ENCODE data around the gene MND1. TPM values are rescaled to one million over a fixed set of nuclear protein-coding genes. Genes with fewer than 3 reads are reported as not detected.

Gene MND1
- total and polyA plus RNA-seq, 2 donors (not counting 3 experiments of a cell fraction or from before 2014, with no cell fraction given), result 0.66 to 7.7 TPM

DNA sequence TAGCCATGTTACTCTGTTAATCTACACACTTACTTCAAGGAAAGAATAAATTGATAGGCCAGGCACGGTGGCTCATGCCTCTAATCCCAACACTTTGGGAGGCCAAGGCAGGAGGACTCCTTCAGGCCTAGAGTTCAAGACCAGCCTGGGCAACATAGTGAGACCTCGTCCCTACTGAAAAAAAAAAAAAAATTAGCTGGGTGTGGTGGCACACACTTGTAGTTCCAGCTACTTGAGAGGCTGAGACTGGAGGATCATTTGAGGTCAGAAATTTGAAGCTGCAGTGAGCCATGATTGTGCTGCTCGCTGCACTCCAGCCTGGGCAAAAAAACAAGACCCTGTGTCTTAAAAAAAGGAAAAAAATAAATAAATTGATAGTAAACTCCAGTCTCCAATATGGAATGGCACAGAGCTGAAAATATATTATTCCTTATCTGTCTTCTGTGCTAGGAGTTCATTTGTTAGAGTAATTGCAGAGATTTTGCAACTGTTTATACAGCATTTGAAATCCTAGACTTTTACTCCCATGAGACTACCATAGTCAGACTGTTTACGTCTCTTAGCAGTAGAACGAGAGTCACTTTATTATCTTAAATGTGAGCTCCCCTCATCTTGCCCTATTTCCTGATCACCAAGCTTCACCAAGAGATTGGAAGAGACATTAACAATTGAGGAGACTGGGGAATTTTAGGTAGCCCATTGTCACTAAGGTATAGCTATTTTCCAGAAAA, 102.9 kb downstream of the MND1 start:
- no TSS peak for BruUV-seq (replicated peaks)
- peaks cover 9% of the 10 kb centered on the region for H3K4me1 ChIP-seq (ENCODE audit: control insufficient read depth, extremely low read depth, insufficient read depth, low read length)
- CTCF ChIA-PET, result interaction anchor here (0.7 to 1.6 kb wide), 6 partner anchors 9 to 126 kb away, joined by 3 to 6 read pairs (median 4); partner anchors contain the start of gene TMEM131L
- H2AFZ ChIP-seq (ENCODE audit: low read depth, low read length), result no peak overlapping the region
- H3K9me3 ChIP-seq (replicated peaks; ENCODE audit: control insufficient read depth, insufficient read depth, low read length), result no peaks in the 10 kb centered on the region
- DNase-seq (ENCODE audit: low read depth, low spot score) (no peak), FAIRE-seq (no peak)
- no peak overlapping the region for H3K9ac ChIP-seq (replicated peaks; ENCODE audit: extremely low read depth, insufficient read depth, low read length)
- no peaks in the 10 kb centered on the region for H3K9me1 ChIP-seq (replicated peaks; ENCODE audit: control insufficient read depth, extremely low read depth, insufficient read depth, low read length)
- H3K4me3 ChIP-seq (replicated peaks in 1 of 3; ENCODE audit: insufficient read depth in 1 of 3, low read depth in 1 of 3, low read length in 3 of 3), result no peak overlapping the region
- no peak overlapping the region for H3K4me2 ChIP-seq (ENCODE audit: insufficient read depth, low read length)
- POLR2A ChIA-PET, result interaction anchor here (0.7 kb wide), 1 partner anchor 19 kb away, joined by 4 read pairs; the partner anchor contains the start of gene TMEM131L
- H4K20me1 ChIP-seq (replicated peaks; ENCODE audit: control insufficient read depth, extremely low read depth, insufficient read depth, low read length), result no peaks in the 10 kb centered on the region
- no peaks in the 10 kb centered on the region for H3K36me3 ChIP-seq (ENCODE audit: control insufficient read depth in 2 of 2, extremely low read depth in 1 of 2, insufficient read depth in 2 of 2, low read length in 2 of 2)
- no peaks in the 10 kb centered on the region for H3K79me2 ChIP-seq (ENCODE audit: control insufficient read depth, insufficient read depth, low read length)
- H3K27ac ChIP-seq (ENCODE audit: insufficient read depth, low read depth, low read length), result no peak overlapping the region
- intact Hi-C loops (cut with micrococcal nuclease), result no loop called here
- TF ChIP-seq POLR2AphosphoS5 (IDR thresholded peaks at IDR 0.05; ENCODE audit: insufficient read depth, low read depth, low read length), result no peak
- H3K27me3 ChIP-seq (ENCODE audit: control insufficient read depth in 2 of 2, insufficient read depth in 2 of 2, low read length in 2 of 2), result no peaks in the 10 kb centered on the region
- dilution Hi-C loops (cut with MboI; ENCODE audit: extremely low pct_ligation_motif_present, low sequenced_read_pairs), result no loop called here

DNA sequence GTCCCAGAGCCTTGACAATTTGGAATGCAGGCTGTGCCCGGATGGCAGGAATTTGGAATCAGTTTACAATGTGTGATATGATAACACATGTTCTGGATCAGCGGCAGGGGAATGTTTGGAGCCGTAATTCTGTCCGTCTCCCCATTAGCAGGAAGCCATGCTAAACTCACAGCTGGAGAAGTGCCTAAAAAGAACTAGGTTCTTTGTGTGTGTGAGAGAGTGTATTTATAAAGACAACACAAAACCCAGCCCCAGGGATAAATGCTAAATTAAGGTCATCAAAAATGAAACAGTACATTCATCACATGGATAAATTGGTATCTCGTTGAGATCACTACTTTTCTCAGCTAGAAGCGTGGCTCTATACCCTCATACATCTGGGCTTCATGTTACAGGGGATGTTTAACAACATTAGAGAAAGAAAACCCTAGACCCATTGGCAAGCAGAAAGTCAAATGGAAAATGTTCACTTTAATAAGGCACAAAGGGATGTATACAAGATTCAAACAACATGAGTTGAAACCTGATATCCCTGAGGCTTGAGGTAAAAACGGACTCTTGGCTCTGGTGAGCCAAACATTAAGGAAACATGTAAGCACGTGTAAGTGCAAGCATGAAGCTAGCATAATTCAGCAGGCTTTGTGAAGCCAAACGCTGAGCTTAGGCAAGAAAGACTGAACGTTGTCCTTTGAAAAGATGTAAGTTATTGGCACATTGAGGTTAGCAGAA, 103.7 kb downstream of the MND1 start:
- Histone ChIP-seq H3K4me3 (replicated peaks in 1 of 3; ENCODE audit: insufficient read depth in 1 of 3, low read depth in 1 of 3, low read length in 3 of 3) (no peak overlapping the region), H3K79me2 (ENCODE audit: control insufficient read depth, insufficient read depth, low read length) (no peaks in the 10 kb centered on the region), H4K20me1 (replicated peaks; ENCODE audit: control insufficient read depth, extremely low read depth, insufficient read depth, low read length) (no peaks in the 10 kb centered on the region), H3K36me3 (ENCODE audit: control insufficient read depth in 2 of 2, extremely low read depth in 1 of 2, insufficient read depth in 2 of 2, low read length in 2 of 2) (no peaks in the 10 kb centered on the region), H3K4me1 (ENCODE audit: control insufficient read depth, extremely low read depth, insufficient read depth, low read length) (peaks cover 9% of the 10 kb centered on the region), H3K9me1 (replicated peaks; ENCODE audit: control insufficient read depth, extremely low read depth, insufficient read depth, low read length) (no peaks in the 10 kb centered on the region), H3K9me3 (replicated peaks; ENCODE audit: control insufficient read depth, insufficient read depth, low read length) (no peaks in the 10 kb centered on the region), H3K4me2 (ENCODE audit: insufficient read depth, low read length) (no peak overlapping the region), H3K27me3 (ENCODE audit: control insufficient read depth in 2 of 2, insufficient read depth in 2 of 2, low read length in 2 of 2) (no peaks in the 10 kb centered on the region), H3K27ac (ENCODE audit: insufficient read depth, low read depth, low read length) (no peak overlapping the region), H2AFZ (ENCODE audit: low read depth, low read length) (peak overlapping the region; percentile 82), H3K9ac (replicated peaks; ENCODE audit: extremely low read depth, insufficient read depth, low read length) (no peak overlapping the region)
- dilution Hi-C loops (cut with MboI; ENCODE audit: extremely low pct_ligation_motif_present, low sequenced_read_pairs), result no loop called here
- no peak for FAIRE-seq
- ChIA-PET POLR2A (no interaction called here), CTCF (interaction anchor here (0.9 to 1.4 kb wide), 4 partner anchors 10 to 126 kb away, joined by 3 to 6 read pairs (median 4); partner anchors contain the start of gene TMEM131L)
- no peak for TF ChIP-seq EZH2 (IDR thresholded peaks at IDR 0.05; ENCODE audit: borderline replicate concordance, low read depth, low read length, severe bottlenecking)
- TF ChIP-seq FOS (IDR thresholded peaks at IDR 0.05; ENCODE audit: borderline replicate concordance, insufficient read depth, low read length), result no peak
- TF ChIP-seq, protein P1, sequence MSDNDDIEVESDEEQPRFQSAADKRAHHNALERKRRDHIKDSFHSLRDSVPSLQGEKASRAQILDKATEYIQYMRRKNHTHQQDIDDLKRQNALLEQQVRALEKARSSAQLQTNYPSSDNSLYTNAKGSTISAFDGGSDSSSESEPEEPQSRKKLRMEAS (IDR thresholded peaks at IDR 0.05; ENCODE audit: insufficient read depth, insufficient read length), result no peak
- no peak for TF ChIP-seq POLR2AphosphoS5 (IDR thresholded peaks at IDR 0.05; ENCODE audit: insufficient read depth, low read depth, low read length)
- no peak for TF ChIP-seq MYC (IDR thresholded peaks at IDR 0.05; ENCODE audit: low read depth, low read length)
- TF ChIP-seq, protein P2, sequence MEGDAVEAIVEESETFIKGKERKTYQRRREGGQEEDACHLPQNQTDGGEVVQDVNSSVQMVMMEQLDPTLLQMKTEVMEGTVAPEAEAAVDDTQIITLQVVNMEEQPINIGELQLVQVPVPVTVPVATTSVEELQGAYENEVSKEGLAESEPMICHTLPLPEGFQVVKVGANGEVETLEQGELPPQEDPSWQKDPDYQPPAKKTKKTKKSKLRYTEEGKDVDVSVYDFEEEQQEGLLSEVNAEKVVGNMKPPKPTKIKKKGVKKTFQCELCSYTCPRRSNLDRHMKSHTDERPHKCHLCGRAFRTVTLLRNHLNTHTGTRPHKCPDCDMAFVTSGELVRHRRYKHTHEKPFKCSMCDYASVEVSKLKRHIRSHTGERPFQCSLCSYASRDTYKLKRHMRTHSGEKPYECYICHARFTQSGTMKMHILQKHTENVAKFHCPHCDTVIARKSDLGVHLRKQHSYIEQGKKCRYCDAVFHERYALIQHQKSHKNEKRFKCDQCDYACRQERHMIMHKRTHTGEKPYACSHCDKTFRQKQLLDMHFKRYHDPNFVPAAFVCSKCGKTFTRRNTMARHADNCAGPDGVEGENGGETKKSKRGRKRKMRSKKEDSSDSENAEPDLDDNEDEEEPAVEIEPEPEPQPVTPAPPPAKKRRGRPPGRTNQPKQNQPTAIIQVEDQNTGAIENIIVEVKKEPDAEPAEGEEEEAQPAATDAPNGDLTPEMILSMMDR (IDR thresholded peaks at IDR 0.05; ENCODE audit: extremely low read depth in 1 of 2, insufficient read depth in 1 of 2, low read depth in 1 of 2, low read length in 2 of 2), result no peak
- TF ChIP-seq JUN (IDR thresholded peaks at IDR 0.05; ENCODE audit: borderline replicate concordance, insufficient read depth, insufficient read length, low read depth), result no peak
- TF ChIP-seq POLR2A (IDR thresholded peaks at IDR 0.05; ENCODE audit: low read depth, low read length), result no peak
- no peak for TF ChIP-seq GATA2 (IDR thresholded peaks at IDR 0.05; ENCODE audit: insufficient read depth, insufficient read length, low read depth, low read length)
- intact Hi-C loops (cut with micrococcal nuclease), result no loop called here
- DNase-seq (ENCODE audit: low read depth, low spot score), result no peak
- BruUV-seq (replicated peaks), result no TSS peak

All from endothelial cell of umbilical vein (primary cell).